Activated T-cell treated with anti-CD3 and anti-CD28 coated beads, Interleukin-2, amount 50 U/mL, for 72 hours (primary cell): ENCODE measurements around the gene DNAJC15. TPM values are rescaled to one million over a fixed set of nuclear protein-coding genes. Genes with fewer than 3 reads are reported as not detected.

Source experiments
- ATAC-seq, 2 donors: fragments of 150-1000 bp; cut with Tn5 transposase; replicated peaks in 1 of 2; 2 replicates each; pipeline ENCODE4 v1.10.0; 2021; ENCODE audit warnings: moderate library complexity in 2 of 2, mild to moderate bottlenecking in 1 of 2
- DNase-seq, 2 donors: peaks; one replicate each; pipeline ENCODE4 v3.0.0; 2021 to 2022; ENCODE audit warnings: mixed read lengths in 1 of 2
- H3K27ac Mint-ChIP-seq: one replicate; pipeline ENCODE4 v1.8.0; 2022; ENCODE audit warnings: mild to moderate bottlenecking, moderate library complexity, mixed read lengths
- H3K27me3 Mint-ChIP-seq: one replicate; pipeline ENCODE4 v1.8.0; 2022; ENCODE audit warnings: low read depth, mixed read lengths
- H3K36me3 Mint-ChIP-seq, 2 donors: one replicate each; pipeline ENCODE4 v1.8.0; 2022; ENCODE audit warnings: mixed read lengths in 2 of 2, mild to moderate bottlenecking in 1 of 2; ENCODE audit not compliant: insufficient read depth in 2 of 2
- H3K4me1 Mint-ChIP-seq: one replicate; pipeline ENCODE4 v1.8.0; 2022; ENCODE audit warnings: low read depth, mixed read lengths
- H3K4me3 Mint-ChIP-seq, 2 donors: one replicate each; pipeline ENCODE4 v1.8.0; 2022; ENCODE audit warnings: mild to moderate bottlenecking in 2 of 2, mixed read lengths in 2 of 2, moderate library complexity in 2 of 2
- H3K9me3 Mint-ChIP-seq, 2 donors: one replicate each; pipeline ENCODE4 v1.8.0; 2022; ENCODE audit warnings: mixed read lengths in 2 of 2
- total RNA-seq, 2 donors: library from RNA; stranded (reverse); gene quantifications; one replicate each; pipeline ENCODE4 v1.2.3, GENCODE V29; 2022

Gene DNAJC15
- total RNA-seq, 2 donors from 2014 or later, result 20.2 to 23.5 TPM

- Mint-ChIP-seq H3K36me3 (peaks cover 5 to 16% of the 10 kb centered on the region in 2 donors), H3K4me3 (no peak overlapping the region), H3K27me3 (no peaks in the 10 kb centered on the region), H3K27ac (no peak overlapping the region), H3K4me1 (peaks cover 15% of the 10 kb centered on the region), H3K9me3 (peaks cover 0 to 3% of the 10 kb centered on the region in 2 donors)
- ATAC-seq (no peak), DNase-seq (no peak)
These were observed 60.4 kb downstream of the DNAJC15 start for GRCh38 chr13:43083750-43084149.

- no peak for DNase-seq
- peaks cover 22% of the 10 kb centered on the region for H3K4me1 Mint-ChIP-seq
- H3K36me3 Mint-ChIP-seq, result peaks cover 5 to 16% of the 10 kb centered on the region in 2 donors
- peaks cover 0 to 2% of the 10 kb centered on the region in 2 donors for H3K9me3 Mint-ChIP-seq
- ATAC-seq, result no peak
- H3K27me3 Mint-ChIP-seq, result no peaks in the 10 kb centered on the region
- no peak overlapping the region for H3K4me3 Mint-ChIP-seq
- H3K27ac Mint-ChIP-seq, result no peak overlapping the region
These were observed 62.2 kb downstream of the DNAJC15 start for GRCh38 chr13:43085545-43085944.

GRCh38 chr13:43086181-43086580, 62.8 kb downstream of the DNAJC15 start:
- Mint-ChIP-seq H3K4me1 (peaks cover 23% of the 10 kb centered on the region), H3K9me3 (peaks cover 0 to 2% of the 10 kb centered on the region in 2 donors), H3K4me3 (no peak overlapping the region), H3K27ac (no peak overlapping the region), H3K36me3 (peaks cover 5 to 13% of the 10 kb centered on the region in 2 donors), H3K27me3 (no peaks in the 10 kb centered on the region)
- no peak for DNase-seq
- ATAC-seq, result no peak

GRCh38 chr13:43088093-43088511, 64.7 kb downstream of the DNAJC15 start:
- H3K4me3 Mint-ChIP-seq, result peak overlapping the region; percentile 41 to 70
- H3K9me3 Mint-ChIP-seq, result peaks cover 0 to 2% of the 10 kb centered on the region in 2 donors
- no peaks in the 10 kb centered on the region for H3K27me3 Mint-ChIP-seq
- peaks cover 3 to 12% of the 10 kb centered on the region in 2 donors for H3K36me3 Mint-ChIP-seq
- DNase-seq, result no peak
- ATAC-seq, result no peak
- H3K27ac Mint-ChIP-seq, result peak overlapping the region; percentile 40
- H3K4me1 Mint-ChIP-seq, result peaks cover 17% of the 10 kb centered on the region

GRCh38 chr13:43089912-43090498, 66.6 kb downstream of the DNAJC15 start:
- Mint-ChIP-seq H3K9me3 (peaks cover 0 to 2% of the 10 kb centered on the region in 2 donors), H3K36me3 (peaks cover 5 to 12% of the 10 kb centered on the region in 2 donors), H3K27ac (peak overlapping the region; percentile 77), H3K4me3 (peak overlapping the region in 1 of 2 donors; percentile 47), H3K4me1 (peaks cover 26% of the 10 kb centered on the region), H3K27me3 (no peaks in the 10 kb centered on the region)
- DNase-seq (peak; percentile 16 to 23), ATAC-seq (peak; percentile 81 to 87)

GRCh38 chr13:43094901-43095300, 71.5 kb downstream of the DNAJC15 start:
- ATAC-seq (peak; percentile 89 to 96), DNase-seq (peak in 1 of 2 donors; percentile 19)
- Mint-ChIP-seq H3K27ac (peak overlapping the region; percentile 96), H3K9me3 (no peaks in the 10 kb centered on the region), H3K36me3 (peaks cover 8 to 9% of the 10 kb centered on the region in 2 donors), H3K4me3 (peak overlapping the region; percentile 7 to 91), H3K4me1 (peaks cover 24% of the 10 kb centered on the region), H3K27me3 (no peaks in the 10 kb centered on the region)

GRCh38 chr13:43095771-43096719, 72.7 kb downstream of the DNAJC15 start:
- ATAC-seq, result no peak
- peak overlapping the region; percentile 96 for H3K27ac Mint-ChIP-seq

GRCh38 chr13:43100667-43101066, 77.3 kb downstream of the DNAJC15 start:
- Mint-ChIP-seq H3K4me1 (peaks cover 6% of the 10 kb centered on the region), H3K36me3 (peaks cover 10 to 11% of the 10 kb centered on the region in 2 donors), H3K27me3 (no peaks in the 10 kb centered on the region), H3K4me3 (no peak overlapping the region), H3K9me3 (peaks cover 5 to 8% of the 10 kb centered on the region in 2 donors), H3K27ac (no peak overlapping the region)
- ATAC-seq (no peak), DNase-seq (no peak)

More at GRCh38 chr13:43095771-43096719, 72.7 kb downstream of the DNAJC15 start:
- H3K4me1 Mint-ChIP-seq, result peaks cover 16% of the 10 kb centered on the region
- H3K36me3 Mint-ChIP-seq, result peaks cover 12 to 14% of the 10 kb centered on the region in 2 donors
- peak overlapping the region in 1 of 2 donors; percentile 91 for H3K4me3 Mint-ChIP-seq
- peaks cover 3 to 5% of the 10 kb centered on the region in 2 donors for H3K9me3 Mint-ChIP-seq
- no peaks in the 10 kb centered on the region for H3K27me3 Mint-ChIP-seq
- no peak for DNase-seq

GRCh38 chr13:43102304-43102703, 78.9 kb downstream of the DNAJC15 start:
- DNase-seq (no peak), ATAC-seq (no peak)
- Mint-ChIP-seq H3K27me3 (no peaks in the 10 kb centered on the region), H3K4me3 (no peak overlapping the region), H3K36me3 (peaks cover 10% of the 10 kb centered on the region in 2 donors), H3K27ac (no peak overlapping the region), H3K9me3 (peaks cover 5 to 8% of the 10 kb centered on the region in 2 donors), H3K4me1 (peaks cover 5% of the 10 kb centered on the region)

- H3K4me3 Mint-ChIP-seq, result no peak overlapping the region
- H3K36me3 Mint-ChIP-seq, result no peaks in the 10 kb centered on the region
- peak overlapping the region; percentile 69 for H3K27ac Mint-ChIP-seq
- ATAC-seq, result no peak
- H3K9me3 Mint-ChIP-seq, result no peaks in the 10 kb centered on the region
- H3K27me3 Mint-ChIP-seq, result no peaks in the 10 kb centered on the region
- H3K4me1 Mint-ChIP-seq, result peaks cover 5% of the 10 kb centered on the region
- DNase-seq, result no peak
These were observed 84.4 kb downstream of the DNAJC15 start for GRCh38 chr13:43107780-43108179.

- H3K36me3 Mint-ChIP-seq, result no peaks in the 10 kb centered on the region
- no peak overlapping the region for H3K4me3 Mint-ChIP-seq
- H3K9me3 Mint-ChIP-seq, result no peaks in the 10 kb centered on the region
- H3K27ac Mint-ChIP-seq, result no peak overlapping the region
- DNase-seq, result no peak
- H3K4me1 Mint-ChIP-seq, result no peaks in the 10 kb centered on the region
- H3K27me3 Mint-ChIP-seq, result no peaks in the 10 kb centered on the region
- no peak for ATAC-seq
These were observed 86.7 kb downstream of the DNAJC15 start for GRCh38 chr13:43110036-43110435.

- Mint-ChIP-seq H3K27ac (peak overlapping the region; percentile 19), H3K4me3 (no peak overlapping the region), H3K9me3 (no peaks in the 10 kb centered on the region), H3K36me3 (no peaks in the 10 kb centered on the region), H3K27me3 (no peaks in the 10 kb centered on the region), H3K4me1 (no peaks in the 10 kb centered on the region)
- DNase-seq (no peak), ATAC-seq (no peak)
These were observed 87.3 kb downstream of the DNAJC15 start for GRCh38 chr13:43110658-43111057.
